Measurements from ENCODE around the gene RALGAPA1.

DNA sequence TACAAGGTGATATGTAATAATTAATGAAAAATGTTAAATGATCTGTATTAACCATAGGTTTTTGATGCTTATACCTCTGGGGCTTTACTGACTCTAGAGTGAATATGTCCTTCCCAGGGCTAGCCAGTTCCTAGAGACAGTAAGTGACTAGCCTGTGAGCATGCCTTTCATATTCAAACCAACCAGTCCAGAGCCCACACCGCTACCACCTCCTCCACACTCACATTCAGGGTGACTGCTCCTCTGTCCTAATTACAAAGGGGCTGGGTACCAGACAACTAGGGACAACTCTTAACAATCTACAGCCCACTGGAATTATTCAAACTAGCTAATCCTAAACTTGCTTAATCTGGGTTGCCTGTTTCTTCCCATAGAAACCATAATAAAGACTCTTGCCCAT, 49.0 kb downstream of the RALGAPA1 start:
- TF ChIP-seq GATA2 (IDR thresholded peaks at IDR 0.05; ENCODE audit: low read depth, low read length) (no peak), GATA3 (IDR thresholded peaks at IDR 0.05; ENCODE audit: low read depth, low read length) (no peak)
